Measurements from ENCODE around the gene KIF11.
A peak's percentile ranks its signal among the peaks of the same experiment; 100 is the strongest.
"Not testable (repeated sequence)": the region's sequence is repeated elsewhere in the genome, so short reads cannot be mapped to it uniquely, and the experiment has no call there.

Gene KIF11

GRCh38 chr10:92592761-92593618 is at the start of gene KIF11:
TSS of gene KIF11 (plus strand) at chr10:92593130. CDS start at chr10:92593376, 246 bp downstream.
- DNase-seq: peak; percentile 98

GRCh38 chr10:92544296-92544695 is 48.6 kb upstream of the KIF11 start:
- no peak for DNase-seq

- no peak for DNase-seq
Observed at GRCh38 chr10:92545556-92545955, 47.4 kb upstream of the KIF11 start.

GRCh38 chr10:92547676-92548075 is 45.3 kb upstream of the KIF11 start:
- DNase-seq: no peak

GRCh38 chr10:92550924-92551323 is 42.0 kb upstream of the KIF11 start:
- DNase-seq: no peak

GRCh38 chr10:92552310-92552709 is 40.6 kb upstream of the KIF11 start:
- DNase-seq: no peak

- DNase-seq: no peak
Observed at GRCh38 chr10:92553959-92554358, 39.0 kb upstream of the KIF11 start.

GRCh38 chr10:92559046-92559445 is 33.9 kb upstream of the KIF11 start:
- no peak for DNase-seq

- DNase-seq: no peak
Observed at GRCh38 chr10:92562424-92562823, 30.5 kb upstream of the KIF11 start.

- DNase-seq: no peak
Observed at GRCh38 chr10:92567952-92568600, 24.9 kb upstream of the KIF11 start.

- no peak for DNase-seq
Observed at GRCh38 chr10:92569071-92569470, 23.9 kb upstream of the KIF11 start.

GRCh38 chr10:92569663-92570062 is 23.3 kb upstream of the KIF11 start:
- DNase-seq: not testable (repeated sequence)

- DNase-seq: no peak
Observed at GRCh38 chr10:92571649-92572048, 21.3 kb upstream of the KIF11 start.

- DNase-seq: no peak
Observed at GRCh38 chr10:92572362-92573090, 20.4 kb upstream of the KIF11 start.

- peak; percentile 42 to 53 for DNase-seq
Observed at GRCh38 chr10:92573091-92573797, 19.7 kb upstream of the KIF11 start.

- peak; percentile 82 to 86 for DNase-seq
Observed at GRCh38 chr10:92573798-92574547, 19.0 kb upstream of the KIF11 start, which contains the start of gene IDE. TSS of gene IDE (minus strand) at chr10:92574093. CDS start at chr10:92574019, 74 bp downstream.

GRCh38 chr10:92574548-92575261 is 18.2 kb upstream of the KIF11 start:
- DNase-seq: no peak

GRCh38 chr10:92575961-92576360 is 17.0 kb upstream of the KIF11 start:
- DNase-seq: no peak

- not testable (repeated sequence) for DNase-seq
Observed at GRCh38 chr10:92582347-92582746, 10.6 kb upstream of the KIF11 start.

- peak in 1 of 2 donors; percentile 20 for DNase-seq
Observed at GRCh38 chr10:92590623-92591549, 2.0 kb upstream of the KIF11 start.

Measured in stimulated activated CD4-positive, alpha-beta T cell treated with anti-CD3 and anti-CD28 coated beads, Interleukin-2, amount 100 ng/mL, for 24 hours (primary cell).